Upper lobe of right lung (tissue), 1 donor: ENCODE results near the gene NSMCE4A. TPM values are rescaled to one million over a fixed set of nuclear protein-coding genes. Genes with fewer than 3 reads are reported as not detected.
"Not testable (repeated sequence)": the region's sequence is repeated elsewhere in the genome, so short reads cannot be mapped to it uniquely, and the experiment has no call there.

Experiments
- ATAC-seq: fragments of 200-7000 bp; cut with Tn5 transposase; one replicate; pipeline ENCODE4 v1.9.1; 2020; ENCODE audit warnings: mild to moderate bottlenecking, moderate library complexity
- DNase-seq: peaks from one replicate; pipeline ENCODE4 v3.0.0-alpha.2; 2020
- H3K27ac ChIP-seq: fragments of 200-600 bp; one replicate; pipeline ENCODE4 v1.8.0; 2022
- H3K27me3 ChIP-seq: fragments of 200-600 bp; one replicate; pipeline ENCODE4 v1.8.0; 2022; ENCODE audit warnings: mild to moderate bottlenecking
- H3K36me3 ChIP-seq: fragments of 200-600 bp; one replicate; pipeline ENCODE4 v1.8.0; 2022
- H3K4me1 ChIP-seq: fragments of 200-600 bp; one replicate; pipeline ENCODE4 v1.8.0; 2022
- H3K4me3 ChIP-seq: fragments of 200-600 bp; one replicate; pipeline ENCODE4 v1.8.0; 2022; ENCODE audit warnings: mild to moderate bottlenecking
- H3K9me3 ChIP-seq: fragments of 200-600 bp; one replicate; pipeline ENCODE4 v1.8.0; 2022
- intact Hi-C: fragments of 100-400 bp; cut with DNase I; formaldehyde crosslinking; loops from one replicate; pipeline ENCODE4 v1.11.0; 2022
- total RNA-seq: library from RNA; stranded (reverse); fragmentation: NEBNext Ultra II Directional; extraction: Animal tissue kit (Norgen Biotek cat#: 25700); gene quantifications from one replicate; pipeline ENCODE4 v1.2.1, GENCODE V29; 2021
- TF ChIP-seq, protein P1 (sequence below): fragments of 200-600 bp; IDR thresholded peaks from one replicate; pipeline ENCODE4 v1.8.0; 2022; ENCODE audit warnings: antibody characterized with exemption
- donor health status: DM: no; HTN: yes; CAD: no; lungs with severe emphysema.

Gene NSMCE4A
- total RNA-seq, 1 donor from 2014 or later: 38.4 TPM

DNA sequence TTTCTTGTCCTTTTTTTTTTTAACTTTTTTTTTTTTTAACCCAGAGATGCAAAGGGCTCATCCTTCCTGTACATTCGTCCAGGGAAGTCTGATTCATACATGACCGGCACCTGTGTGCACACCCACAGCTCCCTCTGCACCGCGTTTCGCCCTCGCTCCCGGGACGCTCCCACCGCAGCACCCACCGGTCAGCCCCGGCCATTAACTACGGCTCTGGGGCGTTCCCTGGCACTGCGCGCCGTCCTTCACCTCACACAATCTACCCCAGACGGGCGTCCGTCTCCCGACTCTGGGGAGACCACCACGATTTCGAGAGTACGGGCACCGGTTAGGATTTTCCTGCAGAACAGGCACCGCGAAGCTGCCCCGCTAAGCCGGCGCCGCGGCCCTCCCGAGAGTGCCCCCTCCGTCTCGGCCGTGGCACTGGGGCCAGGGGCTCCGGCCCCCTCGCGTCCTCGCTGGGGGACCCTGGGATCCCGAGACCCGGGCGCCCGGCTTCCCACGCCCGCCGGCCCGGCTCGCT, 47.6 kb downstream of the NSMCE4A start:
- intact Hi-C loops: no loop called here
- DNase-seq (peak; percentile 78), ATAC-seq (peak; percentile 62)
- peaks cover 12% of the 10 kb centered on the region for H3K36me3 ChIP-seq
- peak overlapping the region; percentile 91 for H3K4me3 ChIP-seq
- H3K27me3 ChIP-seq: no peaks in the 10 kb centered on the region
- TF ChIP-seq, protein P1, sequence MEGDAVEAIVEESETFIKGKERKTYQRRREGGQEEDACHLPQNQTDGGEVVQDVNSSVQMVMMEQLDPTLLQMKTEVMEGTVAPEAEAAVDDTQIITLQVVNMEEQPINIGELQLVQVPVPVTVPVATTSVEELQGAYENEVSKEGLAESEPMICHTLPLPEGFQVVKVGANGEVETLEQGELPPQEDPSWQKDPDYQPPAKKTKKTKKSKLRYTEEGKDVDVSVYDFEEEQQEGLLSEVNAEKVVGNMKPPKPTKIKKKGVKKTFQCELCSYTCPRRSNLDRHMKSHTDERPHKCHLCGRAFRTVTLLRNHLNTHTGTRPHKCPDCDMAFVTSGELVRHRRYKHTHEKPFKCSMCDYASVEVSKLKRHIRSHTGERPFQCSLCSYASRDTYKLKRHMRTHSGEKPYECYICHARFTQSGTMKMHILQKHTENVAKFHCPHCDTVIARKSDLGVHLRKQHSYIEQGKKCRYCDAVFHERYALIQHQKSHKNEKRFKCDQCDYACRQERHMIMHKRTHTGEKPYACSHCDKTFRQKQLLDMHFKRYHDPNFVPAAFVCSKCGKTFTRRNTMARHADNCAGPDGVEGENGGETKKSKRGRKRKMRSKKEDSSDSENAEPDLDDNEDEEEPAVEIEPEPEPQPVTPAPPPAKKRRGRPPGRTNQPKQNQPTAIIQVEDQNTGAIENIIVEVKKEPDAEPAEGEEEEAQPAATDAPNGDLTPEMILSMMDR: no peak
- H3K4me1 ChIP-seq: peaks cover 20% of the 10 kb centered on the region
- peak overlapping the region; percentile 100 for H3K27ac ChIP-seq
- H3K9me3 ChIP-seq: no peaks in the 10 kb centered on the region

DNA sequence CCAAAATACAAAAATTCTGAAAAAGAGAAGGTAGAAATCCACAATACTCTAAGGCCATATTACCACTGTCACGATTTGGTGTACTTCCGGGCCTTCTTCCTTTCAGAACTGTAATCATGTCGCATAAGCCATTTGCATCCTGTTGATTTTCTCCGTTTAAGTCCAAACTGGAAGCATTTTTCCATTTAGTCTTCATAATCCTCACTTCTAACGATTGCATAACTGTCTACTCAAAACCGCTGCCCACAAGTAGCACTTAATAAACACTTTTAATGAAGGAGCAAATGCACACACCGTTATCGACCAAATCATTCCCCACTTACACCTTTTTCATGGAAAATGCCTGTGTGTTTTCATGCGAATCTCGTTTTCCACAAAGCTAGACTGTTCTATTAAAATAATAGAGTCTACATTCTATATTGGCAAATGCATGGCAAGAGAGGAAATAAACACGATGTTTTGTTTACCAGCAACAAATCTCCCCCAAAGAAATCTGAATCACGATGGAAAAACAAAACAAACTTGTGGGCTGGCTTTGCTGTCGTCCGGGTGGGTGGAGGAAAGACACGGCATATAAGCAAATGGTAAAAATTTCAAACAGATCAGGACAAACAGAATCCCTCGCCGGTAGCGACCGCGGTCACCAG, 48.2 kb downstream of the NSMCE4A start:
- Histone ChIP-seq H3K27ac (peak overlapping the region; percentile 100), H3K36me3 (peaks cover 17% of the 10 kb centered on the region), H3K9me3 (no peaks in the 10 kb centered on the region), H3K27me3 (no peaks in the 10 kb centered on the region), H3K4me3 (peak overlapping the region; percentile 91), H3K4me1 (peaks cover 20% of the 10 kb centered on the region)
- TF ChIP-seq, protein P1: no peak
- ATAC-seq: no peak
- DNase-seq: no peak
- intact Hi-C loops: no loop called here

DNA sequence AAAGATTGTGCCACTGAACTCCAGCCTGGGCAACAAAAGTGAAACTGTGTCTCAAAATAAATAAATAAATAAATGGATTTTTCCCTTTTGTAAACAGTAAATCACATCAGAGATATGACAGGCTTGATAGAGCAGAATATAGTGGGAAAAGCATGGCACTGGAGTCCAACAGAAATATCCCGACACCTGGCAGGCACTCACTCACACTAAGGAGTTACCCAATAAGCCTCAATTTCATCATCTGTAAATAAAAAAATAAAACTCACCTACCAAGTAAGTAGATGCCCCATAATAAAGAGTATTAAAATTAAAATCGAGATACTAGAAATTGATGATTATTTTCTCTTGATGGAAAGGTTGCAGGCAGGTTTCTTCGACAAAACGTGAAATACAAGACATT, 48.9 kb downstream of the NSMCE4A start:
- Histone ChIP-seq H3K27ac (no peak overlapping the region), H3K9me3 (no peaks in the 10 kb centered on the region), H3K27me3 (no peaks in the 10 kb centered on the region), H3K36me3 (peaks cover 20% of the 10 kb centered on the region), H3K4me1 (peaks cover 20% of the 10 kb centered on the region), H3K4me3 (peak overlapping the region; percentile 91)
- TF ChIP-seq, protein P1: no peak
- DNase-seq (no peak), ATAC-seq (no peak)
- intact Hi-C loops: no loop called here

DNA sequence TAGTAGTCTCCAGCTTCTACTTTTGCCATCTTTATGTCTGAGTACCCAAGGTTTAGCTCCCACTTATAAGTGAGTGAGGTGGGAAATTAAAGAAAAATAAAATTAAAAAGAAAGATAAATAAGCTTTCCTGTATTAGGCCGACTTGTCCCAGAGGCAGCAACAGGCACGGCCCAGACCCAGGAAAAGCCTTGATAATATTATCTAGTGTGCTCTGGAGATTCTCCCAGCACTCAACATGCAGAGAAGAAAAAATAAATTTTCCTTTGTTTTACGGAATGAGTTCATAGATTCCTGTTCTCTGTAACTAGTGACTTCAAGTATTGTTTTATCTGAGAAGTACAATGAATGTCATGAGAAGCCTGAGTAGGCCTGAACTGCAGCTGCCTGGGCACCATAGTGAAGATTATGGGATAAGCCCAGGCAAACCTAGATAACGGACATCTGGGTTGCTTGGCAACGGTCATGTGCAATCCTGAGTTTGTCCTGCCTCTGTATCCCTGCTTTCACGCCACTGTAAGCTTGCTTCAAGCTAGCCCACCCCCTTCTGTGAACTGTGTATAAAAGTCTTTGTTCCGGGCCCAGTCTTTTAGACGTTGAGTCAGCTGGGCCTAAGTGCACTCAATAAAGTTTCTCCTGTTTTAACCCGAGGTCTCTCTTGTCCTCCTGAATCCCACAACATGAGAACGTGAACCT, 53.6 kb downstream of the NSMCE4A start:
- intact Hi-C loops: no loop called here
- Histone ChIP-seq H3K4me3 (no peak overlapping the region), H3K9me3 (no peaks in the 10 kb centered on the region), H3K36me3 (peaks cover 34% of the 10 kb centered on the region), H3K27me3 (no peaks in the 10 kb centered on the region), H3K27ac (no peak overlapping the region), H3K4me1 (peaks cover 11% of the 10 kb centered on the region)
- ATAC-seq (no peak), DNase-seq (no peak)
- TF ChIP-seq, protein P1: no peak

DNA sequence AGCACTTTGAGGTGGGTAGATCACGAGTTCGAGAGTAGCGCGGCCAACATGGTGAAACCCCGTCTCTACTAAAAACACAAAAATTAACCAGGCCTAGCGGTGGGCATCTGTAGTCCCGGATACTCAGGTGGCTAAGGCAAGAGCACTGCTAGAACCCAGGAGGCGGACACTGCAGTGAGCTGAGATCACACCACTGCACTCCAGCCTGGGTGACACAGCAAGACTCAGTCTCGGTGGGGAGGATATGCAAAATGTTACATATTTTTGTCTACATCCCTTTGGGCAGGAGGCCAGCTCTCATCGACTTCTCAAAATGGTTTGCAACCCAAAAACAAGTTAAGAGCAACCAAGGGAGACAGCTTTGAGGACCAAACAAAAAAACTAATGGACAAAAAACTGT, 55.4 kb downstream of the NSMCE4A start:
- intact Hi-C loops: no loop called here
- Histone ChIP-seq H3K36me3 (peaks cover 36% of the 10 kb centered on the region), H3K9me3 (no peaks in the 10 kb centered on the region), H3K27ac (no peak overlapping the region), H3K4me1 (no peaks in the 10 kb centered on the region), H3K4me3 (no peak overlapping the region), H3K27me3 (no peaks in the 10 kb centered on the region)
- ATAC-seq: no peak
- DNase-seq: no peak
- TF ChIP-seq, protein P1: no peak

DNA sequence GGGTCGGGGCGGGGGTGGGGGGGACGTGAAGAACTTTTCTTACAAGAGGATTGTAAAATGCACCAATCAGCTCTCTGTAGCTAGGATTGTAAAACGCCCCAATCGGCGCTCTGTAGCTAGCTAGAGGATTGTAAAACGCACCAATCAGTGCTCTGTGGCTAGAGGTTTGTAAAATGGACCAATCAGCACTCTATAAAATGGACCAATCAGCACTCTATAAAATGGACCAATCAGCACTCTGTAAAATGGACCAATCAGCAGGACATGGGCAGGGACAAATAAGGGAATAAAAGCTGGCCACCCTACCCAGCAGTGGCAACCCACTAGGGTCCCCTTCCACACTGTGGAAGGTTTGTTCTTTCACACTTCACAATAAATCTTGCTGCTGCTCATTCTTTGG, 56.2 kb downstream of the NSMCE4A start:
- H3K4me1 ChIP-seq, H3K4me3 ChIP-seq, H3K9me3 ChIP-seq, ATAC-seq, DNase-seq, intact Hi-C loops, H3K27ac ChIP-seq, H3K27me3 ChIP-seq: not testable (repeated sequence)
- H3K36me3 ChIP-seq: peaks cover 40% of the 10 kb centered on the region
